NCI-H524 (cell line): ENCODE measurements around the gene GNG7.
A peak's percentile ranks its signal among the peaks of the same experiment; 100 is the strongest.
"Not testable (repeated sequence)": the region's sequence is repeated elsewhere in the genome, so short reads cannot be mapped to it uniquely, and the experiment has no call there.

Experiments
- DNase-seq, 2 experiments: peaks; one replicate each; lab custom pipeline; 2025; lab: John Stamatoyannopoulos, UW

GNG7 gene

GRCh38 chr19:2484178-2484937 is 218.1 kb downstream of the GNG7 start:
- DNase-seq = no peak

GRCh38 chr19:2483484-2484151 is 218.9 kb downstream of the GNG7 start:
- no peak for DNase-seq

- DNase-seq = no peak
Observed at GRCh38 chr19:2483084-2483483, 219.4 kb downstream of the GNG7 start.

GRCh38 chr19:2482354-2483038 is 220.0 kb downstream of the GNG7 start:
- no peak for DNase-seq

- no peak for DNase-seq
Observed at GRCh38 chr19:2481466-2481865, 221.0 kb downstream of the GNG7 start.

GRCh38 chr19:2479556-2480194 is 222.8 kb downstream of the GNG7 start:
- no peak for DNase-seq

- no peak for DNase-seq
Observed at GRCh38 chr19:2478756-2479555, 223.5 kb downstream of the GNG7 start.

- peak in 1 of 2 experiments; percentile 41 for DNase-seq
Observed at GRCh38 chr19:2478278-2478755, 224.2 kb downstream of the GNG7 start.

GRCh38 chr19:2477732-2478191 is 224.7 kb downstream of the GNG7 start:
- no peak for DNase-seq

- DNase-seq = no peak
Observed at GRCh38 chr19:2477141-2477710, 225.3 kb downstream of the GNG7 start.

GRCh38 chr19:2476451-2477140 is 225.9 kb downstream of the GNG7 start:
- DNase-seq = no peak

GRCh38 chr19:2475702-2476450 is 226.6 kb downstream of the GNG7 start, which contains the start of gene GADD45B:
TSS of gene GADD45B (plus strand) at chr19:2476127. CDS start at chr19:2476359, 232 bp downstream.
- peak; percentile 60 to 80 for DNase-seq

GRCh38 chr19:2475018-2475701 is 227.3 kb downstream of the GNG7 start:
- no peak for DNase-seq

- peak; percentile 44 to 73 for DNase-seq
Observed at GRCh38 chr19:2474232-2475017, 228.1 kb downstream of the GNG7 start.

GRCh38 chr19:2469915-2470200 is 232.6 kb downstream of the GNG7 start:
- DNase-seq = not testable (repeated sequence)

GRCh38 chr19:2469102-2469914 is 233.2 kb downstream of the GNG7 start:
- DNase-seq = peak in 1 of 2 experiments; percentile 47

- no peak for DNase-seq
Observed at GRCh38 chr19:2468596-2468995, 233.9 kb downstream of the GNG7 start.
